BE2C (cell line): ENCODE measurements around the gene ROBO1.

Experiments used
- DNase-seq: peaks from one replicate; pipeline ENCODE4 v3.0.0-alpha.2; 2020
- H3K27me3 ChIP-seq: fragments of 250-450 bp; sonication (Bioruptor Pico); 2 replicates; pipeline ENCODE4 v1.5.1; 2020; ENCODE audit warnings: mild to moderate bottlenecking
- H3K36me3 ChIP-seq: fragments of 250-450 bp; sonication (Bioruptor Pico); 2 replicates; pipeline ENCODE4 v1.5.1; 2020; ENCODE audit warnings: mild to moderate bottlenecking
- H3K4me1 ChIP-seq: fragments of 250-450 bp; sonication (Bioruptor Pico); 2 replicates; pipeline ENCODE4 v1.5.1; 2020
- H3K4me3 ChIP-seq: 2 replicates; pipeline ENCODE4 v1.5.1; 2011; ENCODE audit warnings: low read depth, low read length
- H3K9me3 ChIP-seq: fragments of 250-450 bp; sonication (Bioruptor Pico); 2 replicates; pipeline ENCODE4 v1.5.1; 2020
- TF ChIP-seq, protein P1 (sequence below): IDR thresholded peaks from 2 replicates; pipeline ENCODE4 v1.5.1; 2012; ENCODE audit warnings: mild to moderate bottlenecking, low read depth, low read length

Gene ROBO1

DNA sequence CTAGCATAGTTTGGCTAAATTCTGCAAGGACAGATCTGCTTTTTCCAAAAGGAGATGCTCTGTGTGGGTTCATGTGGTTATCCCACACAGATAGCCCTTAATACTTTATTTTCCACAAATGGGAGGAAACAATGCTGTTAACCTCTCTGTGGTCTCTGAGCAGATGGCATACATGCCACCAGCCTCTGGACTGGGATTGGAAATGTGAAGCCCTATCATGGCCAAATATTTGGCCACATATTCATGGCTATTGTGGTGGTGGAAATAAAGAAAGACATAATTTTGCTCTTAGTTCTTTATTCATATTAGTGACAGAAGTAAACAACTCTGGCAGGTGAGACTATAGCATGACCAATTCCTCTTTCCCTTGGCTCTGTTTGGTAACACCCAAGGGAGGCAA lies 726.2 kb downstream of the ROBO1 start:
- Histone ChIP-seq H3K4me3 (no peak overlapping the region), H3K4me1 (no peaks in the 10 kb centered on the region; the same call in 1 of the 2 replicates), H3K27me3 (no peaks in the 10 kb centered on the region), H3K9me3 (no peaks in the 10 kb centered on the region), H3K36me3 (no peaks in the 10 kb centered on the region)
- TF ChIP-seq, protein P1, sequence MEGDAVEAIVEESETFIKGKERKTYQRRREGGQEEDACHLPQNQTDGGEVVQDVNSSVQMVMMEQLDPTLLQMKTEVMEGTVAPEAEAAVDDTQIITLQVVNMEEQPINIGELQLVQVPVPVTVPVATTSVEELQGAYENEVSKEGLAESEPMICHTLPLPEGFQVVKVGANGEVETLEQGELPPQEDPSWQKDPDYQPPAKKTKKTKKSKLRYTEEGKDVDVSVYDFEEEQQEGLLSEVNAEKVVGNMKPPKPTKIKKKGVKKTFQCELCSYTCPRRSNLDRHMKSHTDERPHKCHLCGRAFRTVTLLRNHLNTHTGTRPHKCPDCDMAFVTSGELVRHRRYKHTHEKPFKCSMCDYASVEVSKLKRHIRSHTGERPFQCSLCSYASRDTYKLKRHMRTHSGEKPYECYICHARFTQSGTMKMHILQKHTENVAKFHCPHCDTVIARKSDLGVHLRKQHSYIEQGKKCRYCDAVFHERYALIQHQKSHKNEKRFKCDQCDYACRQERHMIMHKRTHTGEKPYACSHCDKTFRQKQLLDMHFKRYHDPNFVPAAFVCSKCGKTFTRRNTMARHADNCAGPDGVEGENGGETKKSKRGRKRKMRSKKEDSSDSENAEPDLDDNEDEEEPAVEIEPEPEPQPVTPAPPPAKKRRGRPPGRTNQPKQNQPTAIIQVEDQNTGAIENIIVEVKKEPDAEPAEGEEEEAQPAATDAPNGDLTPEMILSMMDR: no peak
- no peak for DNase-seq

DNA sequence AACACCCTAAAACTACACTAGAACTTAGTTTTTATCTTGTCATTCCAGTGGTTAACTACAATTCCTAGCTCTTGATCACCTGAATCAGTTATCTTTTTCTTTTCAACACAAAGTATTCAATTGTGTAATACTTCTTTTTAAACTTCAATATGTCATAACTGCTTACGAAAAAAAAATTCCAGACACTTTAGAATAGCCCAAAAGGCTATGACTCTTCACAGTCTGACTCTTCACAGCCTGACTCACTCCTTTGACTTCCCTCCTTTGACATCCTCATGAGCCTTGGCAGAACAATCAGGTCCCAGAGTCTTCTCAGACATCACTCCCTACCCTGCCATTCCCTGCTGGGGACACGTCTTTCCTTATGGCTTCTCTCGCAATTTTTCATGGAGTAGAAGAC lies 727.1 kb downstream of the ROBO1 start:
- DNase-seq: no peak
- Histone ChIP-seq H3K9me3 (no peaks in the 10 kb centered on the region), H3K4me3 (no peak overlapping the region), H3K27me3 (no peaks in the 10 kb centered on the region), H3K4me1 (no peaks in the 10 kb centered on the region; the same call in 1 of the 2 replicates), H3K36me3 (no peaks in the 10 kb centered on the region)
- TF ChIP-seq, protein P1: no peak

DNA sequence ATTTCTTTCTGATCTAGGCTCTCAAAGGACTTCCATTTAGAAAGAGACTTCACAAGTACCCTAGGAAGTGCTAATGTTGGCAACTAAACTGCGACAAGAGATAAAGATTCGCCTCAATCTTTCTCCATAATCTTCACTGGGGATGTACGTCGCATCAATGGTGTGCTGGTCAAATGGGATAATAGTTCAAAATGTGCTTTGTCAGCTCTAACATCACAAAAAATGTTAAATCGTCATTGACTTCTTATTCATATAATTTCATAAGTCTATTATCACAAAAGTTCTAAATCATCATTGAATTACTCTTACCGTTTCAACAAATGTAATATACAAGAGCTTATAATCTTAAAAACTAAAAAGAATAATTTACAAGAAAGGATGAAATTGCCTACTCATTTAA lies 727.7 kb downstream of the ROBO1 start:
- DNase-seq: no peak
- H3K4me3 ChIP-seq: no peak overlapping the region
- H3K9me3 ChIP-seq: no peaks in the 10 kb centered on the region
- H3K4me1 ChIP-seq: no peaks in the 10 kb centered on the region; the same call in 1 of the 2 replicates
- H3K36me3 ChIP-seq: no peaks in the 10 kb centered on the region
- TF ChIP-seq, protein P1: no peak
- no peaks in the 10 kb centered on the region for H3K27me3 ChIP-seq

DNA sequence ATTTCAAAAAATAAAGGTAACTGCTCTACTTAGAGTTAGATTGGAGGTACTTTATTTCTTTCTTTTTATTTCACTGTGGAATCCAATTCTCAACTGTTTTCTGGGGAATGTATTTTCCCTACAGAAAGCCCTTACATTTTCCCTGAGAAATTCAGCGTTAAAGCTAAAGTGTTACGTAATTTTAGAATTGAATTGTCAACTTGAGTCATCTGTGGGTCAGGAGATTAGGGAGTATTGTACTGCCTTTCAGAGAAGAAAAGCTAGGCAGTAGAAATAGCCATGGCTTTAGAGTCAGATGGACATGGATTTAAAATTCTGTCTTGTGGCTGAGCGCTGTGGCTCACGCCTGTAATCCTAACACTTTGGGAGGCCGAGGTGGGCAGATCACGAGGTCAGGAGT lies 728.6 kb downstream of the ROBO1 start:
- H3K4me1 ChIP-seq: no peaks in the 10 kb centered on the region; the same call in 1 of the 2 replicates
- no peak for DNase-seq
- no peak overlapping the region for H3K4me3 ChIP-seq
- H3K27me3 ChIP-seq: no peaks in the 10 kb centered on the region
- TF ChIP-seq, protein P1: no peak
- no peaks in the 10 kb centered on the region for H3K36me3 ChIP-seq
- H3K9me3 ChIP-seq: no peaks in the 10 kb centered on the region

DNA sequence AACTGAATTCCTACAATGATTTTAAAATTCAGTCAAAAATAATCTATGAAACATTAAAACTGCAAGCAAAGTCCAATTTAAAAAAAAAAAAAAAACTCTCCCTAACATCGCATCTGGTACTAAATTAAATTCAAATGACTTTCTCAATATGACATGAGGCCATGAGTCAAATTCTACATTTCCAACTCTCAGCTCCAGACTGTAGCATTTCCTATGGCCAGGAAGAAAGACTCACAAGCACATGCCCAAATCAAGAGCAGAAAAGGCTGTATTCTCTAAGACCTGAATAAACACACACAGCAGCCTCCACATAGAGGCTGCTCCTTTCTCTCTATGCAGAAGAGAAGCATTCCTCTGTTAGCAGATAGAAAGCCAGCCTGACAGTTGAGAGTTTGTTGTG lies 729.2 kb downstream of the ROBO1 start:
- Histone ChIP-seq H3K36me3 (no peaks in the 10 kb centered on the region), H3K9me3 (no peaks in the 10 kb centered on the region), H3K4me3 (no peak overlapping the region), H3K4me1 (no peaks in the 10 kb centered on the region; the same call in 1 of the 2 replicates), H3K27me3 (no peaks in the 10 kb centered on the region)
- DNase-seq: no peak
- TF ChIP-seq, protein P1: no peak

DNA sequence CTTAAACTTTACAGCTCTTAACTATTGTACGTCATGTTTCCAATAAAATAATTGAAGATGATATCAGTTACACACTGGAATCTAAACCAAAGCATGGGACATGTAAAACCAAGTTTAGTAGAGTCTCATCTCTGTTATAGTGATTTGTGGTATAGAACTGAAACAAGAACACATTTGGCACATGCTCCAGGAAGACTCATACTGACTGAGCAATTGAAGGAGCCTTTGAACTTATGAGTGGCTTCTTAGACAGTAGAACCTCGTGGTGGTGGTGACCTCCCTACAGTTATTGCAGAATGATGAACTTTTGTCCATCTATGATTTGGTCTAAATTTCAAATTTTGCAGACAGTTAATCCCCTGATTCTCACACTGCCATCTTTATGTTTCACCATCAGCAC lies 729.7 kb downstream of the ROBO1 start:
- Histone ChIP-seq H3K9me3 (no peaks in the 10 kb centered on the region), H3K4me1 (no peaks in the 10 kb centered on the region; the same call in 1 of the 2 replicates), H3K36me3 (no peaks in the 10 kb centered on the region), H3K27me3 (no peaks in the 10 kb centered on the region), H3K4me3 (no peak overlapping the region)
- TF ChIP-seq, protein P1: no peak
- DNase-seq: no peak
